GM21367 (cell line): ENCODE data around the gene GLYATL1B.

Experiments
- ATAC-seq: cut with Tn5 transposase; IDR thresholded peaks from one replicate; pipeline ENCODE4 v1.9.1; 2021; ENCODE audit not compliant: unreplicated experiment

Gene GLYATL1B

DNA sequence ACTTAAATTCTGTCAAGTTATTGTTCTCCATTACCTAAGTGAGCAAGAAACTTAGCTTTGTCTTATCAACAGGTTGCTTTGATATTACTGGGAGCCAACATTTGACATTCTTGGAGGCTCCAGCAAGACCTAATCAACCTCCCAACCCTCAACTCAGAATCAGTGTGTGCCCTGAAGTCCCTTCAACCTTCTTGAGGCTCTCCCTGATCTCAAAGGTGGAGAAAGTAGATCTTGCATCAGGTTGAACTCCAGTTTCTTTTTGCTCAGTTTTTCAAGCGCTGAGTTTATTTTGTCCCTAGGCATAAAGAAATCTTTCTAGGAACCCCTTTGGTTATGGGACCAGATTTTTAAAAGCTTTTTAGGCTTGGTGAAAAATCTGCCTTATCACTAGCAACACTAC, 58.0 kb downstream of the GLYATL1B start:
- no peak for ATAC-seq
